ENCODE data around the gene HDAC4.
"Not testable (repeated sequence)": the region's sequence is repeated elsewhere in the genome, so short reads cannot be mapped to it uniquely, and the experiment has no call there.

Gene HDAC4

DNA sequence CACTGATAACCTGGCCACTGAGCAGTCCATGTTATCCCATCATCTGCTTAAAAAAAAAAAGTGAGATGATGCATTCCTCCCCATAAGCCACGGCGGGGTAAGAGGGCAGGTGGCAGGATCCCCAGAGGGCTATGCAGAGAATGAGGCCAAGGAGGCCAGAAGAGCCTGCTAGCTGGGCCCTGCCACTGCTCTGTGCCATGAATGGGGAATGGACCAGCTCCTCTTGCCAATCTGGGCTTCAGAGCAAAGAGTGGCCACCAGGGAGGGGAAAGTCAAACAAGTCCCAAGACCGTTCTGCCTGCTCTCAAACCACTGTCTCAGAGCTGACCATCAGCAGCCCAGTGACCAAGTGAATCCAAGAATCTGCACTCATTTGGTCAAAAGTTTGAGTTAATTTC lies 350.6 kb downstream of the HDAC4 start:
- DNase-seq = no peak

GRCh38 chr2:239049421-239050251 lies 351.2 kb downstream of the HDAC4 start:
- DNase-seq = no peak

GRCh38 chr2:239048736-239049135 lies 352.1 kb downstream of the HDAC4 start:
- DNase-seq = no peak

DNA sequence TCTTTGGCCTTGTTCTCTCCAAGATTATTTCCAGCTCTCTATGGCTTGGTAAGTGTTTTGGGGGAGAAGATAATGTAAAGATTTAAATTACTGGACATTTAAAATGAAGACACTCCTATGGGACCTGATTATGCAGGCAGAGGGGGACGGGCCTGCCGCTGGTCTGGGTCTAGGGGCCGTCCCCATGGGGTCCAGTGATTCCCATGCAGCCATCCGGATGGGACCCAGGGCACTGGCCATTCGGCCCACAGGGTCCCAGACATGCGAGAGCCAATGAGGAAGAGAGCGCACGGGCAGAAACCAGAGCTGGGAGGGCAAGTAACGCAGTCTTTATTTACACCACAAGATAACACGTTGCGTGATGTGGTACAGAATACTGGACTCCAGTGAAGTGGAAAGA lies 353.0 kb downstream of the HDAC4 start:
- DNase-seq = no peak

DNA sequence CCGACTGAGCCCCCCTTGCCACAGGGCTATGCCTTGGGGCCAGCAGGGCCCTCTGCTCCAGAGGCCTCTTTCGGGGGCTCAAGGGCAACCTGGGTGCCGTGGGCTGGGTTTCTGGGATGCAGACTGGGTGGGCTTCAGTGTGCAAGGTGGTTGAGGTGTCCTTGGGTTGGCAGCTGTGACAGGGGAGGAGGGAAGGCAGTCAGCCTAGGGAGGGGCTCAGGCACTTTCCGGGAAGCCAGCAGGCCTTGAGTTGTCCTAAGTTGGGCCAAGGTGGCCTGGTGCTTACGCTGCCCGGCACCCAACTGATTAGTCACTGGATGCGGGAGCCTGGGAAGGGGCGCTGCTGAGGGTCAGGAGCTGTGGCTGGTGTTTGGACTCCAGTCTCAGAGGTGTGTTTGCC lies 353.4 kb downstream of the HDAC4 start:
- no peak for DNase-seq

GRCh38 chr2:239046822-239047221 lies 354.0 kb downstream of the HDAC4 start:
- no peak for DNase-seq

DNA sequence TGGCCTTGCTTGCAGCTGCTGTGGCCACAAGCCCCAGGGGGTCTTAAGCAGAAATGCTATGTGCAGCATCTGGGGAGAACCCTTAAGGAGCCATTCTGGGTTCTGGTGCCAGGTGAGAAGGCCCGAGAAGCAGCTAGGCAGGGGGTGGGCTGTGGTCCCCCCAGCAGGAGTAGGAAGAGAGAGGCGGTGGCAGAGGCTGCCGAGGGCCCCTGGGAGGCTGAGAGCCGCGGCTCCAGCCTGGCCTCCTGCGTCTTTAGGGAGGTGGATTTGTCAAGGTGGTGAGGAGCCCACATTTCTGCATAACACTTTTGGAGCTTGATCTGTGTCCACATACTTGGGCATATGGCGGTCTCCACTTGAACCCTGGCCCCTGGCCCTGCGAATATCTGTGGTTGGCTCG lies 356.5 kb downstream of the HDAC4 start:
- no peak for DNase-seq

DNA sequence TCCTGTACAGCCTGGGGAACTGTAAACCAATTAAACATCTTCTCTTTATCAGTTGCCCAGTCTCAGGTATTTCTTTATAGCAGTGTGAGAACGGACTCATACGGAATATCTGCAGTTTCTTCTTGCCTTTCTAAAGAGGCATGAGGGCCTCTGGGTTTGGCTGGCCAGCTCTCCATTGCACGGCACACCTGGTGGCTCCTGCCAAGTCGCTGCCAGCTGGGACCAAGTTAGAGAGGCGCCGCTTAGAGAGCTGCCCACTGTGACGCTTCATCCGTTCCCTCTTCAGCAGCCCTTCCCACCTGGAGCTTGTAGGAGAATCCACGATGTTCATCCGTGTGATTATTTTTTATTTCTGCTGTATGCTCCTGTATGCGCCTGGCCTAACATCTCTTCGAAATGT lies 357.5 kb downstream of the HDAC4 start:
- DNase-seq = no peak

- no peak for DNase-seq
These were observed 358.1 kb downstream of the HDAC4 start for GRCh38 chr2:239042551-239043320.

GRCh38 chr2:239042046-239042445 lies 358.8 kb downstream of the HDAC4 start:
- DNase-seq = no peak

DNA sequence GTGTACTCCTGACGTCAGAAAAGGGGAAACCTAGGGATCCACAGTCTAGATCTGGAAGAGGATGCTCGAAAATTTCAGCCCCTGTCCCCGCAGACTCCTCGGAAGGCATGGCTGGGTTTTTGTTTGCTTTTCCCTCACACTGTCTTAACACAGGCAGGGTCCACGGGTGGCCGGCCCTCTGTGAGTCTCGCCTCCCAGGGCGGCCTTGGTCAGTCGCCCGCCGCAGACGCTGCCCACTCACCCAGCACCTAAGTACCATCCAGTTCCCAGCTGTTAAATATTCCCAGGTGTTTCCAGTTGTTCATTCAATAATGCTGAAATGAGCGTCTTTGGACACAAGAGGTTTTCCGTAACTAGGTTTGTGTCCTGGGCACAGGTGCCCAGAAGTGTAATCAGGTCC lies 359.8 kb downstream of the HDAC4 start:
- DNase-seq = no peak

DNA sequence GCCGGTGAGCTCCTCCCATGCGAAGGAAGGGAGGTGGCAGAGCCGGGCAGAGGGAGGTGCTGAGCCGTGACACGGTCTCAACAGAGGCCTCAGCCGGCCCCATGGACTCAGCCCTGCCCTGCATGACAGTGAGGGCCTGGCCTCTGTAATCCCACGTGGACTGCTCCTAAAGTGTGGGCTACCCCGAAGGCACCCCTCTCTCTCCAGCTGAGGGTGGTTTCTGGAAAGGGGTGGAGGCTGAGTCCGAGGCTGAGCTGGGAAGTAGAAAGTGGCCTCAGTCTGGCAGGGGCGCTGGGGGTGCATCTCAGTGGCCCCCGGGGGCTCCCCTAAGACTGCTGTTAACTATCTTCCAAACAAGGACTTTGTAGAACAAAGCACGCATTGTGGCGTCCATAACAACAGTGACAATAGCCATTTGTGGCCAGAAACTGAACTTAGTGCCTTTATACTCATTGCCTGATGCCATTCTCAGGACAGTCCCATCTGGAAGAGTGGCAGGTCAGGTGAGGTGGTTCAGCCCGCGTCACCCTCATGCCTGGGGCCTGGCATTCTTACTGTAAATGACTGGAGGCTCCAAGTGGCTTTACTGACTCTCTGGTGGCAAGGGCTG lies 360.6 kb downstream of the HDAC4 start:
- no peak for DNase-seq

DNA sequence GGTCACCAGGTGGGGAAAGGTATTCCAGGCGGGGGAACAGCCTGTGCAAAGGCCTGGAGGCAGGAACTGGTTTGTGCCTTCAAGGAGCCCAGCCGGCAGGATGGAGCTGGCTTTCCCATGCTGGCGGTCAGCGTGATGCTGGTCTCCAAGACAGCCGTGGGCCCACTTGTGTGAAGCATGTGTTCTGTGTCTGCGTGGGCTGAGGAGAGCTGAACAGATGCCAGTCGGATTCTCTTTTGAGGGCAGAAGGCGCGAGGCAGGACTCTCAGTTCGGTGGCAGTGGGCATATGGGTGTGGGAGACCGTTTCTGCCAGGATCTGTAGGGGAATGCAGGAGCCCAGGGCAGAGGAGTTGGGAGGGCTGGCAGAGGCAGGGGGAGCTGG lies 361.4 kb downstream of the HDAC4 start:
- no peak for DNase-seq

DNA sequence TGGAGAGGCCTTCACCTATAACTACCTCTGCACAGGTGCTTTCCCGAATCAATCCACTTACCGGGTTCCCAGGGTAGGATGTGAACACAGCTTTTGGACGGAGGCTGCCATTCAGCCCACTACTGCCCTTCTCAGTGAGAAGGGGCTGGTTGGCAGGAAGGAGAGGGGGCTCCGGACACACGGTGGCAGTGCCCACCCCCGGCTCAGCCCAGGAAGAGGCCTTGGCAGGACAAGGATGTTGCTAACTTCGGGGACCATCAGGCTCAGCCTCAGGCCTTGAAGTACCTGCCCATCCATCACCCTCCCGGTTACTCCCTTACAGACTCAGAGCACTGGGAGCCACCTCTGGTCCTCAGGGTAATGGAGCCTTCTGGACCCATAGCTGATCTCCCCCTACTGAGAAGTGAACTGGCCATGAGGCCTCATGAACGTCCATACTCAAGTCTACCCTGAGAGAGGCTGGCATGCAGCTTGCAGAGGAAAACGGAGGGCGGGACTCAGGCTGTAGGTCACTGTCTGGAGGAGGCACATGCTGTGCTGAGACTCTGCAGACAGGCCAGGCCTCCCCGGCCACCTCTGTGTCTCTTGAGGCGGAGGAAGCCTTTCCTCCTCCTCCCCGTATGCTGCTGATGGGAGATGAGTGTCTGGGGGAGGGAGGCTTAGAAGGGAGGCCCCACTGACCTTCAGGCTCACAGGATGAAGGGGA lies 361.9 kb downstream of the HDAC4 start:
- no peak for DNase-seq

DNA sequence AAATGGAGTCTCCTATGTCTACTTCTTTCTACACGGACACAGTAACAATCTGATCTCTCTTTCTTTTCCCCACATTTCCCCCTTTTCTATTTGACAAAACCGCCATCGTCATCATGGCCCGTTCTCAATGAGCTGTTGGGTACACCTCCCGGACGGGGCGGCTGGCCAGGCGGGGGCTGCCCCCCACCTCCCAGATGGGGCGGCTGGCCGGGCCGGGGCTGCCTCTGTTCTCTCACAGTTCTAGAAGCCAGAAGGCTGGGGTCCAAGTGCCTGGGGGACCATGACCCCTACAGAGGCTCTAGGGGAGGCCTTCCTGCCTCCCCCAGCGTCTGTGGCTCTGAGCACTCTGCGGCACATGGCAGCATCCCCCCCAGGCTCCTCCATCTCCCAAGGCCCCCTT lies 362.5 kb downstream of the HDAC4 start:
- not testable (repeated sequence) for DNase-seq

DNA sequence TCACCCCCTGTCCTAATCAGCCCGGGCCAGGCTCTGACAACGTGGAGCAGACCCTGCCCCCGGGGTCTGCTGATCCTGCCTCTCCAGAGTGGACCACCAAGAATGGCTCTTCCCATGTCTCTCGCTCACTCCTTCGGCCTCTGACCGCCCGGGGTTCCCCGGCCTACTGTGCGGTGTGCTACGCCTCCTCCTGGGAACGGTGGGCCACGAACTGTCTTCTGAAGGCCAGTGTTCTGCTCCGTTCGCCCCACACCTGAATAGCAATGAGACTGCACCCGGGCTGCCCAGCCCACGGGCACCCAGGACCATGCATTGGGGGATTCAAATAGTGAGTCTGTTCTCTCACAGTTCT lies 363.3 kb downstream of the HDAC4 start:
- no peak for DNase-seq

DNA sequence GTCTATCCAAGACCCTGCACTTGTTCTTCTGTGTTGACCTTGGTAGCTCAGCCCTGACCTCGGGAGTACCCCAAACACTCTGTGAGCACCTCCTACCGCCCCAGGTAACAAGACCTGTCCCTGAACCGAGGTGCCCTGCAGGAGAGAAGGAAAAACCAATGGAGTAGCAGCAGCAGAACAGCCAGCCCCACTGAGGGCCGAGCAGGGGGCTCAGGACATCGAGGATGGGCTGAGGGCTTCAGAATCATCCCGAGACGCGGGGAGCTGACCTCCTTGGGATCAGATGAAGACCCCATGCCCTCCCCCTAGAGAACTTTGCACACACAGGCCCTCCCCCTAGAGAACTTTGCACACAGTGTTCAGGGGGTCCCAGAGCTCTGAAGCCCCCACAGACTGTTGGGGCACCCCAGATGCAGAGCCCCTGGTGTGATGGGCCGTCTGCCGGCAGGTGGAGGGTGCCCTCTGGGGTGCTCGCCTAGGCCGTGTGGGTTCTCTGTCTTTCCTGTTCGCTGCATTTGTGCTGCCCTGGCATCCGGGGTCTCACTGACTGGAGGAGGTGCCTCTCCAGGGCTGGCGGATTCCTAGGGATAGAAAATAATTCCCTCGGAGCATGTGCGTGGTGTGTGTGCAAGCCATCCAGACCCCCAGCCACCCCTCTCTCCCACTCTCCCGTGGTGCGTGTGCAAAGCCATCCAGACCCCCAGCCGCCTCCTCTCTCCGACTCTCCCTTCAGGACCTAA lies 363.8 kb downstream of the HDAC4 start:
- DNase-seq = no peak

DNA sequence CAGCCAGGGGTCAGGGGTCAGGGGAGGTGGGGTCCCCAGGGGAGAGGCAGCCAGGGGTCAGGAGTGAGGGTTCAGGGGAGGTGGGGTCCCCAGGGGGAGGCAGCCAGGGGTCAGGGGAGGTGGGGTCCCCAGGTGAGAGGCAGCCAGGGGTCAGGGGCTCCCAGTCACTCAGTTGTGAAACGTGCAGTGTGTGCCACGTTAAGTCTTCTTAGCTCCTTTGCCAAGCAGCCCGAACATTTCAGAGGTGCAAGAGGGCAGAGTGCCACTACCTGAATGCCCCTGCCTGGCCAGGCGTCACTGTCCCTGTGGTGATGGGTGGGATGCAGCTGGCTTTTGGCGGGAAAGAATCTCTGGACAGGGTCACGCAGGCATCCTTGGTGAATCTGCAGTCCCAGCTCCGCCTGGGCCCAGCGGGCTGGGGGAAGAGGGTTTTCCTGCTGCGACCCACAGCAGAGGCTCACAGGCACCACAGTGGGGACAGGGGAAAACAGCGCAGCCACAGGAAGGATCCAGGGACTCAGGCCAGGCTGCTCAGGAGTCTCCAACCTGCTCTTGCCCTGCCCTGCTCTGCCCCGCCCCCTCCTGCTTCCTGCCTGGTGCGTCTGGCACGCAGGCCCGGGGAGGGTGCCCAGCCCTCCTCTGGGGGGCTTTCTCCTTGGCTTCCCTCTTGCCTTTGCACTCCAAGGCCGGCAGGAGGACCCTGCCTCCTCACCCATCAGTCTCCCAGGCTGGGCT lies 364.7 kb downstream of the HDAC4 start:
- DNase-seq = no peak

DNA sequence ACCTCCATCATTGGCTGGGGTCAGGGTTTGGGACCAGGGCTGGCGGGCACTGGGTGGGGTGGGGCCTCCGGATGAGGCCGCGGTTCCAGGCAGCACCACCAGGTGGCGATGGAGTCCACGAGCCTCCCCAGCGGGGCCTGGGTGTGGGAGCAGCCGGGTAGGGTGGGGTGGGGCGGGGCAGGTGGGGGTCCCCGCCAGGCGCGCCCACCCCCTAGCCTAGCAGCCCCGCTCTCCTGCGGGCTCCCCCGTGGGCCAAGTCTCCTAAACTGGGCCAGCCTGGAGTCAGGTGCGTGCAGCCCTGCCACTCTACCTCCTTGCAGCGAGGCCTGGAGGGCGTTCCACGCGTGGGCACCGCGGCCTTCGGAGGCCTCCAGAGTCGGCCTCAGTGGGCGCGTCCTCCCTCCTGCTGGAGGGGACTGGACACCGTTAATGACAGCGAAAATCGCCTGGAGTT lies 365.4 kb downstream of the HDAC4 start:
- peak; percentile 55 for DNase-seq

DNA sequence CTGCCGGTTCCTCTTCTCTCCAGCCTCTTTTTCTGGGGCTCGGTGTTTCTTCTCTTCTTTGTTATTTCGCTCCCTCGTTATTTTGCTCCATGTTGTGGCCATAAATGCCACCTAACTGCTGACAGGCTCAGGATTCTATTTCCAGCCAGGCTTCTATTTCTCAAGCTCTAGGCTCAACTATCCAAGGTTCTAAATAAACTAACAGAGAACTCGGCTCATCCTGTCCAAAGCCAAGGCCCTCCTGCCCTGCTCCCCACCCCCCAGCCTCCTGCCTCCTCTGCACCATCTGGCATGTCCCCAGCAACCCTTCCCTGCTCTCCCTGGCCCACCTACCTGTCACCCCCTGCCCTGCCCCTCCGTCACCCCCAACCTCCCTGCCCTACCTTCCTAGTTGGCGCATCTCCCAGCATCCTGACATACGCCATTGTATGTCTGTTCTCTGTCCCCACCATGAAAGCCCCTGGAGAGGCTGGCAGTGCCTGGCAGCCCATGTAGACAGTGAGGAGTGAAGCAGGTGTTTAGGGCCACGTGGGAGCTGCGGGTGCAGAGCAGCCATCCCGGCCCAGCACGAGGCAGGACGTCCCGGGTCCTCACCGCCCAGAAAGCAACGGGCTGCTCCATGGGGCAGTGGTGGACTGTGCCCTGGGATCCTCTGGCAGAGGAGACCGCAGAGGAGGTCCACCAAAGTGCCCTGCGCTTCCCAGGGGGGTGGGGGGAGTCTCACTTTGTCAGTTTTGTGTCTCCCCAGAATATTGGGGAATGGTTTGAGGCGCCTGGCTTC lies 366.1 kb downstream of the HDAC4 start:
- no peak for DNase-seq
